Spinal cord (tissue), 10 donors: Measurements from ENCODE around the gene CLEC4D. TPM values are rescaled to one million over a fixed set of nuclear protein-coding genes. Genes with fewer than 3 reads are reported as not detected.
"Not testable (repeated sequence)": the region's sequence is repeated elsewhere in the genome, so short reads cannot be mapped to it uniquely, and the experiment has no call there.

Experiments used
- DNase-seq, 6 donors: peaks; one replicate each; pipeline versions ENCODE4 v3.0.0 to v3.0.0-alpha.2; 2013 to 2015; ENCODE audit warnings: low spot score in 6 of 6, low read depth in 4 of 6
- H3K27ac ChIP-seq: one replicate; pipeline ENCODE4 v1.5.1; 2013; ENCODE audit warnings: low read depth, low read length, control low read depth
- H3K27me3 ChIP-seq: one replicate; pipeline ENCODE4 v1.6.1; 2013; ENCODE audit warnings: low read length; ENCODE audit not compliant: control insufficient read depth, insufficient read depth
- H3K36me3 ChIP-seq: one replicate; pipeline ENCODE4 v1.6.1; 2013; ENCODE audit warnings: low read length; ENCODE audit not compliant: control insufficient read depth, insufficient read depth
- H3K4me1 ChIP-seq: one replicate; pipeline ENCODE4 v1.6.1; 2013; ENCODE audit warnings: low read length; ENCODE audit not compliant: control insufficient read depth, insufficient read depth
- H3K4me3 ChIP-seq: one replicate; pipeline ENCODE4 v1.5.1; 2013; ENCODE audit warnings: low read depth, low read length, control low read depth
- H3K9me3 ChIP-seq: one replicate; pipeline ENCODE4 v1.6.1; 2013; ENCODE audit warnings: low read length; ENCODE audit not compliant: control insufficient read depth, insufficient read depth
- WGBS: methylation state at CpG from one replicate; pipeline ENCODE4 v1.1.5; 2013; ENCODE audit warnings: missing lambda C conversion rate; ENCODE audit not compliant: insufficient coverage; 5-methylcytosine and 5-hydroxymethylcytosine counted together
- polyA plus RNA-seq, 2 donors: library from polyadenylated mRNA; unstranded; fragments of 120-200 nt; gene quantifications; one replicate each; pipeline ENCODE4 v1.2.1, GENCODE V29; 2013; ENCODE audit not compliant: insufficient read length in 2 of 2
- total RNA-seq, 2 donors: library from RNA; depleted of rRNA in 1 of 2; stranded (reverse); fragments of 120-200 nt in 1 of 2; fragments of >200 nt in 1 of 2; gene quantifications; one replicate each; pipeline versions ENCODE4 v1.2.3 to v1.2.4, GENCODE V29; 2013 to 2014
- donor health status: healthy.

The CLEC4D gene
- total and polyA plus RNA-seq, 4 donors = 0.06 to 2.6 TPM; not detected in 2

DNA sequence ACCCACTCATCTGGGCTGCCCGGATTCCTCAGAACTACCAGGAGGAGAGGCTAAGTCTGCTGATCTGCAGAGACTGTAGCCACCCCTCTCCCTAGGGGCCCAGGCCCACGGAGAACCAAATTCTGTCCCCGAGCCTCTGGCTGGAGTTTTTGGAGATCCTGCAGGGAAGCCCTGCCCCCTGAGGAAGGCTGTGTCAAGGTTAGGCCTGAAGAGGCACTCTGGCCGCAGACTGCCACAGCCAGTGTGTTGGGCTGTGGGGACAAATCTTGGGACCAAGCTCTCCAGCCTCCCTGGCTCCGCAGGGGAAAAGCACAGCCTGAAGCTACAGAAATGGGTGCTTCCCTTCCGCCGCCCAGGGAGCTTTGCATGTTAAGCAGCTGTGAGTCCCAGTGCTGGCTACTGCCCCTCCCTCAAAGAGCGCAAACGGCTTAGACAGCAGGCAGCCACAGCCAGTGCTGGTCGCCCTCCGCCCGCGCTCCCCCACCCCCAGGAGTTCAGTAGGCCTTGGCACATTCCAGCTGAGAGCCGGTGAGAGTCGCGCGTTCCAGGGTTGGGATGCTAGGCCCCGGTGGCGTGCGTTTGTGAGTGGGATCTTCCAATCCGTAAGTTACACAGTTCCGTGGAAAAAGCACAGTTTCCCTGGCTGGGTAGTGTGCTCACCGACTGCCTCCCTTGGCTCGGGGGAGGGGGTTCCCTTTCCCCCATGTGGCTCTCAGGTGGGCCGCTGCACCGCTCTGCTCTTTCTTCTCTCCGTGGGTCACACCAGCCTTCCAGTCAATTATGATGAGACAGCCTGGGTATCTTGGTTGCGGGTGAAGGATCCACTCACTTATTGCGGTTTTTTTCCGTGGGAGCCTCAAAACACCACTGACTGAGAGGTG, 14.2 kb downstream of the CLEC4D start:
- Histone ChIP-seq H3K27me3 (no peaks in the 10 kb centered on the region), H3K9me3 (no peaks in the 10 kb centered on the region), H3K27ac (no peak overlapping the region), H3K4me1 (no peaks in the 10 kb centered on the region), H3K4me3 (no peak overlapping the region), H3K36me3 (no peaks in the 10 kb centered on the region)
- DNase-seq = no peak
- WGBS = 68% methylated on average over 23 of the region's 30 CpGs

- Histone ChIP-seq H3K36me3 (no peaks in the 10 kb centered on the region), H3K9me3 (no peaks in the 10 kb centered on the region), H3K4me1 (no peaks in the 10 kb centered on the region), H3K4me3 (no peak overlapping the region), H3K27ac (no peak overlapping the region), H3K27me3 (no peaks in the 10 kb centered on the region)
- no peak for DNase-seq
- 98% methylated on average over 5 of the region's 7 CpGs for WGBS
Observed at GRCh38 chr12:8532045-8532444, 18.7 kb downstream of the CLEC4D start.

- not testable (repeated sequence) for H3K27ac ChIP-seq, H3K9me3 ChIP-seq, DNase-seq, H3K27me3 ChIP-seq, H3K36me3 ChIP-seq, H3K4me3 ChIP-seq, H3K4me1 ChIP-seq
- 92% methylated on average over 5 of the region's 16 CpGs for WGBS
Observed at GRCh38 chr12:8537820-8538219, 24.5 kb downstream of the CLEC4D start.

GRCh38 chr12:8540831-8541230, 27.5 kb downstream of the CLEC4D start, which contains the start of gene CLEC4E:
Gene CLEC4E, minus strand, starts transcription at chr12:8540905. Its CDS starts 108 bp downstream, at chr12:8540797.
- H3K4me1 ChIP-seq, H3K27me3 ChIP-seq, DNase-seq, H3K36me3 ChIP-seq, H3K4me3 ChIP-seq, H3K27ac ChIP-seq, H3K9me3 ChIP-seq: not testable (repeated sequence)
- no CpG with 5 or more reads among the region's 4 CpGs for WGBS

GRCh38 chr12:8541562-8541961, 28.3 kb downstream of the CLEC4D start:
- DNase-seq = no peak
- Histone ChIP-seq H3K36me3 (no peaks in the 10 kb centered on the region), H3K4me3 (no peak overlapping the region), H3K27ac (no peak overlapping the region), H3K9me3 (no peaks in the 10 kb centered on the region), H3K4me1 (no peaks in the 10 kb centered on the region), H3K27me3 (no peaks in the 10 kb centered on the region)
- WGBS = 84% methylated on average over 4 of the region's 10 CpGs

DNA sequence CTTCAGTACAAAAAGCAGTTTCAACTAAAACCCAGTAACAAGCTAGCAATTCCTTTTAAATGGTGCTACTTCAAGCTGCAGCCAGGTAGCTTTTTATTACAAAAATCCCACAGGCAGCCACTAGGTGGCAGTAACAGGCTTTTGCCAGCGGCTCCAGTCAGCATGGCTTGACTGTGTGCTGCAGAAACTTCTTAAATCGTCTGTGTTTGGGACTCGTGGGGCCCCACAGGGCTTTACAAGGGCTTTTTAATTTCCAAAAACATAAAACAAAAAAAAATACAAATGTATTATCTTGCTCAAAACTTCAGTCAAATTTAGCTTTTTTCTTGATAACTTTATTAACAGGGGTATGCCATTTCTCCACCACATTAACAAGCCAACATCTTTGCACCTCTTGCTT, 31.0 kb downstream of the CLEC4D start:
- Histone ChIP-seq H3K4me3 (no peak overlapping the region), H3K27ac (no peak overlapping the region), H3K9me3 (no peaks in the 10 kb centered on the region), H3K27me3 (no peaks in the 10 kb centered on the region), H3K4me1 (no peaks in the 10 kb centered on the region), H3K36me3 (no peaks in the 10 kb centered on the region)
- DNase-seq = peak; percentile 29 to 92 (median 56)
- WGBS = 0% methylated on average over 1 of the region's 3 CpGs

DNA sequence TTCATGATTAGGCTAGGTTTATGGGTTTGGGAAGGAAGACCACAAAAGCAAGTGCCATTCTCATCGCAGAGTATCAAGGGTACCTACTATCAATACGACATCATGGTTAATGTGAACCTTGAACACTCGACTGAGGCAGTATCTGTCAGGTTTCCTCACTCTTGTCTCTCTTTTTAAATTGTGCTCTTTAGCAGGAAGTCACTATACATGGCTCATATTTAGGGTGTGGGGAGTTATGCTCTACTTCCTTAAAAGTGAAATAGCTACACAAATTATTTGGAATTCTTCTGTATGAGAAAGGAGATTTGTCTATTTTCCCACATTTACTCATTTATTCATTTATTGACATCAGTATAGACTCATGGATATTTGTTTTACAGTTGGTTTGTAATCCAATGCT, 33.3 kb downstream of the CLEC4D start:
- DNase-seq = no peak
- no peak overlapping the region for H3K4me3 ChIP-seq
- no peaks in the 10 kb centered on the region for H3K27me3 ChIP-seq
- H3K36me3 ChIP-seq = no peaks in the 10 kb centered on the region
- no peaks in the 10 kb centered on the region for H3K4me1 ChIP-seq
- H3K27ac ChIP-seq = no peak overlapping the region
- H3K9me3 ChIP-seq = no peaks in the 10 kb centered on the region
- no CpG with 5 or more reads among the region's 3 CpGs for WGBS

DNA sequence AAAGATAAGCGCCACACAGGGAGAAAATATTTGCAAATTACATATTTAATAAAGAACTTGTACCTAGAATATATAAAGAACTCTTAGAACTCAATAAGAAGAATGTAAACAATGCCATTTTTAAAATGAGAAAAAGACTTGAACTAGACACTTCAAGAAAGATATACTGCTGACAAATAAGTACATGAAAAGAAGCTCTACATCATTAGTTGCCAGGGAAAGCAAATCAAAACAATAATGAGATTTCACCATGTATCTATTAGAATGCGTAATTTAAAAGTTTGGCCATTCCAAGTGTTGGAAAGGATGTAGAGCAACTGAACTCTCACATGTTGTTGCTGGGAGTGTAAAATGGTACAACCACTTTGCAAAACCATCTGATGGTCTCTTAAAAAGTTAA, 34.3 kb downstream of the CLEC4D start:
- H3K36me3 ChIP-seq = no peaks in the 10 kb centered on the region
- no peaks in the 10 kb centered on the region for H3K9me3 ChIP-seq
- H3K27me3 ChIP-seq = no peaks in the 10 kb centered on the region
- no peak overlapping the region for H3K4me3 ChIP-seq
- no peaks in the 10 kb centered on the region for H3K4me1 ChIP-seq
- WGBS = no CpG with 5 or more reads among the region's 2 CpGs
- DNase-seq = no peak
- no peak overlapping the region for H3K27ac ChIP-seq

DNA sequence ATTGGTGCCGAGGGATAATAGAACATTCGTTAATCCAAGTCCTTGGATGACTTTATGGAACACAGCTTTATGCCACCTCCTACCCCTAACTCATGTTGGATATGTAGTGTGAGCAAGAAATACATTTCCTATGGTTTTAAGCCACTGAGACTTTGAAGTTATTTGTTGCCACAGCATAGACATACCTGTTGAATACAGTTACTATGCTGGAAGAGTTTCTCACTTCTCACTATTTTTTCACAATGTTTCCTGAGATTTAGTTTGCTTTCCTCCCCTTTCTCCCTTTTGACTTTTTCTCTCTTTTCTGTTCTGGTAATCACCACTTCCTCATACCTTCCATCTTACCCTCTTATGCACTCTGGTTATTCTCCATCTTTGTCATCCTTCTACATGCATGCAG, 34.9 kb downstream of the CLEC4D start:
- H3K27me3 ChIP-seq = no peaks in the 10 kb centered on the region
- WGBS = no CpG with 5 or more reads among the region's 2 CpGs
- no peaks in the 10 kb centered on the region for H3K4me1 ChIP-seq
- no peak overlapping the region for H3K27ac ChIP-seq
- DNase-seq = no peak
- H3K4me3 ChIP-seq = no peak overlapping the region
- no peaks in the 10 kb centered on the region for H3K36me3 ChIP-seq
- H3K9me3 ChIP-seq = no peaks in the 10 kb centered on the region

DNA sequence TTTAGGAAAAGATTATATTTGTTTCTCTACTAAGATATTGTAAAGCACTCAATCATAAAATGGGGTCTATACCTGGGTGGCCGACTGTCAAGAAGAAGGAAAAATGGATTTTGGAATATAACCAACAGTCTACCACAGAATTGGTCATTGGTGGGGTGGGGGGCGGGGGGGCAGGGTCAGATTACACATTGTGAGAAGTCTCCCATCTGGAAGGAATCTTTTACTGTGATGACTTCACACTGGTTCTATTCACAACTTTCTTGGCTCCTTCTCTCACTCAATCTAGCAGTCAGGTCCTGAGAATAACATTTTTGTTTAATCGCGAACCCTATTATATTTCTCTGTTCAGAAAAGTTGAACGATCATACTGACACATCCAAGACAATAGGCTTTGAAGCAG, 36.1 kb downstream of the CLEC4D start:
- DNase-seq = no peak
- H3K36me3 ChIP-seq = no peaks in the 10 kb centered on the region
- no peaks in the 10 kb centered on the region for H3K4me1 ChIP-seq
- no peaks in the 10 kb centered on the region for H3K9me3 ChIP-seq
- no peaks in the 10 kb centered on the region for H3K27me3 ChIP-seq
- H3K27ac ChIP-seq = no peak overlapping the region
- H3K4me3 ChIP-seq = no peak overlapping the region
- 60% methylated on average over 3 of the region's 5 CpGs for WGBS
